Activated T-cell treated with anti-CD3 and anti-CD28 coated beads for 48 hours (primary cell): ENCODE results near the gene MAST3.
"Not testable (repeated sequence)": the region's sequence is repeated elsewhere in the genome, so short reads cannot be mapped to it uniquely, and the experiment has no call there.

Experiments
- DNase-seq: peaks from one replicate; pipeline ENCODE4 v3.0.0-alpha.2; 2020; ENCODE audit warnings: low read depth

MAST3 gene

GRCh38 chr19:18086590-18087138, 10.9 kb upstream of the MAST3 start, which contains the start of gene IL12RB1:
IL12RB1 (minus strand) TSS chr19:18086934; CDS start chr19:18086823, 111 bp downstream.
- DNase-seq: peak; percentile 43

- DNase-seq: peak; percentile 60
Observed at GRCh38 chr19:18089096-18089541, 8.5 kb upstream of the MAST3 start.

GRCh38 chr19:18089726-18090125, 7.9 kb upstream of the MAST3 start:
- DNase-seq: no peak

- DNase-seq: no peak
Observed at GRCh38 chr19:18090545-18091216, 6.9 kb upstream of the MAST3 start.

- DNase-seq: peak; percentile 78
Observed at GRCh38 chr19:18091217-18091608, 6.4 kb upstream of the MAST3 start.

- DNase-seq: no peak
Observed at GRCh38 chr19:18093439-18094161, 4.0 kb upstream of the MAST3 start.

GRCh38 chr19:18096258-18096657, 1.3 kb upstream of the MAST3 start:
- DNase-seq: no peak

GRCh38 chr19:18097993-18098890, 664 bp downstream of the MAST3 start:
- DNase-seq: no peak

GRCh38 chr19:18098891-18099622, 1.5 kb downstream of the MAST3 start:
- no peak for DNase-seq

GRCh38 chr19:18099623-18099995, 2.0 kb downstream of the MAST3 start:
- no peak for DNase-seq

GRCh38 chr19:18100710-18101109, 3.1 kb downstream of the MAST3 start:
- DNase-seq: no peak

- DNase-seq: no peak
Observed at GRCh38 chr19:18101268-18101667, 3.7 kb downstream of the MAST3 start.

GRCh38 chr19:18102916-18103542, 5.5 kb downstream of the MAST3 start:
- DNase-seq: no peak

GRCh38 chr19:18104793-18105131, 7.2 kb downstream of the MAST3 start:
- DNase-seq: no peak

- DNase-seq: not testable (repeated sequence)
Observed at GRCh38 chr19:18105259-18105658, 7.7 kb downstream of the MAST3 start.

GRCh38 chr19:18107235-18107634, 9.7 kb downstream of the MAST3 start:
- no peak for DNase-seq

GRCh38 chr19:18108897-18109296, 11.3 kb downstream of the MAST3 start:
- DNase-seq: no peak

GRCh38 chr19:18109341-18109732, 11.8 kb downstream of the MAST3 start:
- no peak for DNase-seq

- peak; percentile 45 for DNase-seq
Observed at GRCh38 chr19:18109733-18110608, 12.4 kb downstream of the MAST3 start.

GRCh38 chr19:18110609-18111232, 13.1 kb downstream of the MAST3 start:
- DNase-seq: no peak
